GM15510 (cell line): ENCODE results near the gene BTBD3.

ENCODE experiments used
- POLR2A ChIP-seq: IDR thresholded peaks from 3 replicates; pipeline ENCODE4 v1.6.1; 2011; ENCODE audit warnings: borderline replicate concordance; ENCODE audit not compliant: insufficient read length; ENCODE audit errors: extremely low read depth

BTBD3 gene

DNA sequence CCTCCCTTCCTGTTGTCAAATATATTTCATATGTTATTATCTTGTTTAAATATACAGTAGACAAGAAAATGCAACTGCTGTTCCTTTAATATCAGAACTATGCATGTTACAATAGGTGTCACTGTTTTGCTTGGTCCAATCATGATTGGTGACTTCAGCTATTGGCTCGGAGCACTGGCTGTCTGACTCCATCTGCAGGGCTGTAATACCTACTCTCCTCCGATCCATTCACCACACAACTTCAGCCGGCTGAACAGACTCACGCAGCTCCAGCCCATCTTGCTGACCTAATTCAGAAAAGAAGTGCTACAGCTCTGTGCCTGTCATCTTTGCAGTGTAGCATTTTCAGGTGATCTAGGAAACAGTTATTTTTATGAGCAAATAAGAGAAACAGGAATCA is at the start of gene BTBD3:
TSS of gene BTBD3 (plus strand) at position 231 of the 400 bp plus-strand sequence. CDS start 383 bp downstream, outside the sequence.
- TF ChIP-seq POLR2A, result no peak

DNA sequence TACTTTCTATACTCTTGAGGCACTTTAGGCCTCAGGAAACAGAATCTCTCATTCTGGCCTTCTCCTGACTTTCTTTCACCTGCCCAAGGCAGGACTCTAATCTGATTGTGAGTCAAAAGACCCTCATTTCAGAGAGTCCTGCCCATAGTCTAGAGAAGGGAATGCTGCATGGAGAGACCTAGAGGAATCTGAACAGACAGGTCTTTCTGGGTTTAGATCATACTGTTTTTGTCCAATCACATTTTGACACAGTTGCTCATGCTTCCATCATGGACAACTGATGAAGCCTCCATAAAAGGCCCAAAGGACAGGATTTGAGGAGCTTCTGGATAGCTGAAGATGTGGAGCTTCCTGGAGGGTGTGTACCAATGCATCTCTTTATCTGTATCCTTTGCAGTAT is 48.1 kb upstream of the BTBD3 start:
- TF ChIP-seq POLR2A, result no peak

GRCh38 chr20:11870411-11870810 is 47.3 kb upstream of the BTBD3 start:
- no peak for TF ChIP-seq POLR2A

- TF ChIP-seq POLR2A, result no peak
Measured at GRCh38 chr20:11876555-11876954, 41.1 kb upstream of the BTBD3 start.

DNA sequence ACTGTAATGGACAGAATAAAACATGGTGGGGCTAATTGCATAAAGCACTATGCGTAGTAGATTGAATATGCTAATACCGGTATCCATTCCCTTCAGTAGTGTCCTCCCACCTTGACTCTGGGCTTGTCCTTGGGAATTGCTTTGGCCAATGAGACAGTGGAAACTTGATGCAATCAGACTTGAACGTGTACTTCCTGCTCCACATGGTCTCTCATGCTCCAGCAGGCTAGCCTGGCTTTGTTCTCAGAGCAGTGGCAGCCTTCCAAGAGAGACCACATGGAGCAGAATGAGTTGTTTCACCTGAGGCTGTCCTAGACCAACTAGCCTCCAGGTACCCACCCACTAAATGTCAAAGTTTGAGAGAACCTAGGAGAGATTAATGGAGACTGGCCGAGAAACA is 37.0 kb upstream of the BTBD3 start:
- no peak for TF ChIP-seq POLR2A

DNA sequence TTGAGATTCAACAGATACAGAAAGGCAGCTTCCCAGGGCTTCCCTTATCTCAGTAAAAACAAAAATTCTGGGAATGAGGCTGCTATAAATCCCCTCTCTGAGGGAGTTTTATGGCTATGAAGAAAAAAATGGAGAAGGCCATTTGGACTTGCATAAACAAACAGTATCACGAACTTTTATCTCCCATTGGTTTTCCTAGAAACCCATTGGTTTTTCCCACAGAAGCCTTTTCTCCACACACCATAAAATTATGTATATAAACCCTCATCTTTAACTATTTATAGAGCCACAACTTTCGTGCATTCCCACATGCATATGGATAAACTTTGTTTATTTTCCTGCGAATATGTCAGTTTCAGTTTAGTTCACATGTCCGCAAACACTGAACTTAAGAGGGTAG is 36.2 kb upstream of the BTBD3 start:
- no peak for TF ChIP-seq POLR2A

GRCh38 chr20:11882651-11883050 is 35.0 kb upstream of the BTBD3 start:
- no peak for TF ChIP-seq POLR2A

DNA sequence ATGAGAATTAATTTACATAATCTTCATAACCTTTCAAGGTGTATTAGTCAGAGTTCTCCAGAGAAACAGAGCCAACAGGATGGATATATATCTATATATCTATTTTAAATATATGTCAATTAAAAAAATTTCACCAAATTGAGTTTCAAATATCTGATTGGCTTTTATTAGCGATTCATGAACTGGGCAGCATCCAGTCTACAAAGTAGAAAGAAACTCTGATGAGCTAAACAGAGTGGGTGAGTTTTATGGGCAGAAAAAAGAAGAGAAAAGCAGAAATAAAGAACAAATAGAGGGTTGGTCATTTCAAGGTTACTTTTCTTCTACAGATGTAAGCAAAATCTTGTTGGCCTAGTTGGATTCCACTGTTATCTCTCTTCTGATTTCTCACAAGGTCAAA is 29.0 kb upstream of the BTBD3 start:
- TF ChIP-seq POLR2A, result no peak

DNA sequence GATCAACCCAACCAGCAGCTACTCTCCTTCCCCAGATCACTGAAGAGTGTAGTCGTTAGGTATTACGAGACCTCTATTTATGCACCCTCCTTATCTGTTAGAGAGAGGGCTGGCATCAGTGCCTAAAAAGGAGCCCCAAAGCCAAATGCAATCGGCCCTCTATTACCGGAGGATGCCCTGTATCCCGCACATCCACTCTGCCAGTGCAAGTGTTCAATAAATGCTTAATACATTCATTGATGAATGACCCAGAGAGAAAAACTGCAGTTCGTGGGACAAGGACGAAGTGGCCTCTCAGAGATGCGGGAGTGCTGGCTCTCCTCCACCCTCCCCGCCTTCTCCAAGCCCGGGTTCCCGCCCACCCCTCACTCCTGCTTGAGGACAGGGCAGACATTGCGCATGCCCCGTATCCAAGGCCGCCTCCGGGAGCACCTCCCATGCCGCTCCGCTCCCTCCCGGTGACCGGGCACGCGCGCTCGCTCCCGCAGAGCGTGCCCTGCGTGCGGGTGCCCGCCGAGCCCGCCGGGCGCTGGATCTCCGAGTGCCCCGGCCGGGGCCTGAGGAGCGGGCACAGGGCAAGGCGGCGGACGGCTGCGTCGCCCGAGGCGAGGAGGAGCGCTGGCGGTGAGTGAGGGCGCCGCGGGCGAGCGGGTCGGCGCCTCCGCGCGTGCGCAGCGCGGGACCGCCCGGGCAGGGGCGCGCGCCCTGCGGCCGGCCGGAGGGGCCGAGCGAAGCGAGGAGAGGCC is 27.2 kb upstream of the BTBD3 start:
- TF ChIP-seq POLR2A, result no peak

GRCh38 chr20:11891077-11891775 is 26.5 kb upstream of the BTBD3 start:
- TF ChIP-seq POLR2A, result no peak

DNA sequence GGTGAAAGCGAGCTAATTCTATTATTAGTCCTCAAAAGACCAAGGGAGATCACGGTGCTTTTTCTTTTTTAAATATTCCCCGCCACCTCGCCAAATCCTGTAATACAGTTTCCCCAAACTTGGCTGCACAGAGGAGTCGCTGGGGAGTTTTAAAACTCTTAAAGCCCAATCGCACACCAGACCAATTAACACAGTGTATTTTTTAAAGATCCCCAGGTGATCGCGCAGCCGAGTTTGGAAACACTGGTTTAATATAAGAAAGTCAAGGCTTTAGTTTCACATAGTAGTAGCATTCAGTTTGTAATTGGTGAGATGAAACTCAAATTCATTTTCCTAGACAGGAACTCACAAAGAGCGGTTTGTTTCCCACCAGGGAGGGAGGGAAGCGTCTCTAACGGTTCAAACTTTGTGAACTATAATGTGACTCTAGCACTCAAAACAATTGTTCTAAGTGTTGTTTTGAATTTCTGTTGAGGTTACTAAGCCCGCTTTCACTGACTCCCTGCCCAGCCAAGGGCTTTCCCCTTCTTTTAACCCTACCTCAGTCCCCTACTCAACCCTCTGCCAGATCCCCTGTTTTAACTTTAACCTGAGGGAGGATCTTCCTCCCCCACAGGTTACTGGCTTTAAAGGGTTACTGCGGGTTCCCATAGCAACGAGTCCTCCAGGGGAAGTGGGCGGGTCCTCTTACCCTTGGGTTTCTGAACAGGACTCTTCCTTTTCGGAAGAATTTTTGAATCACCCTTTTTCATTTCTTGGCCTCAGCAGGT is 25.7 kb upstream of the BTBD3 start:
- TF ChIP-seq POLR2A, result no peak

- TF ChIP-seq POLR2A, result no peak
Measured at GRCh38 chr20:11894062-11894461, 23.6 kb upstream of the BTBD3 start.

DNA sequence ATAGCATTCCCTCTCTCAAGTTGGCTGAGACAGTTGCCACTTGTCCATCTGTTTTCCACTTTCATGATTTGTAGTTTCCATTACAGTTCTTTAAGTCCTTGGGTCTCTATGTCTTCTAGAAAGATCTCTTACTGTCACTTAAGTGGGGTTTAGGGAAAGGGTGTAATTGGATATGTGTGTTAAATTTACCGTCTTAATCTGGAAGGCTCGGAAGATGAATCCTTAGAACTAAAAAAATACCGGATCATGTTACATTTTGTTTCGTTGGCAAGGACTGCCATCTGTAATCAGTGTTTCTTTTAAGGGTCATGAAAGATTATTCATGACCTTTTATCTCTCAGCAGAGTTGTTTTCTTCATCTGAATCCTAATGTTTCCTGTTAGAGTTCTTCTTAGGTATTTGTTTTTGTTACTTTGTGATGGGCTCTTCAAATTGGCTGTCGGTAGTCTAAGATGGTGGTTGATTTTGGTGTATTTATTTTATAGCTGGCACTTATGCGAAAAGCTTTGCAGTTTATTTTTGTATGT is 21.8 kb upstream of the BTBD3 start:
- TF ChIP-seq POLR2A, result no peak

DNA sequence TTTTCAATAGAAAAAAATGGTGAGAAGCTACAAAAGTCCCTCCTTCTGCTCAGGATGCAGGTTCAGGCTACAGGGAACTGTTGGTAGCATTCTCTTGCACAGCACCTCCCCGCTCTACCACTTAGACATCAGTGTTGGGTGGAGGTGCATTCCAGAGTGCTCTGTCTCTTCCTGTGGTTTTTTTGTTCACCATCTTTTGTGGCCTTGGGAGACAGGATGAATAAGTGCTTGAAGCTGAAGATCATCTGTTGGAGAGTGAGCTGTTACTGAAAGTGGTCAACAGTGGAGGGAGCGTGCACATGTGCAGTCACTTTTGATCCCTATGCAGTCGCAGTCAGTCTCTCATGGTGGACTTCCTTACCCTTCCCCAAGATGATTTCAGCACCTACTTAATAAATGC is 16.6 kb upstream of the BTBD3 start:
- TF ChIP-seq POLR2A, result no peak

DNA sequence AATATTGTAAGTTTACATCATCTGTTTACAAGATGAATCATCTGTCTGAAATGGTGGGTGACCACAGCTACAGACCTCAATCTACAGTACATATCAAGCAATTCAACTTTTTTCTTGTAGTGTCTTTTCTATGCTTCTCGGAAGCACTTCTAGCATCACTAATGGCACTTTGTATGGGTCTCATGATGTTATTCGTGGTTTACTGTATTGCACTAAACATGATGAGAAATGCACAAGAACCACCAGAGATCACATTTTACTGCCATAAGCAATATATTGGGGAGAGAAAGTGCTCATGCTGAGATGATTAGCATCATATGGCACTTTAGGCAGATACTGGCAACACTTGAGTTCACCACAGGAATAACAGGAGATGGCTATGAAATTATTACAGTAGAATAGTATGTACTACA is 15.4 kb upstream of the BTBD3 start:
- TF ChIP-seq POLR2A, result no peak
